GM23338 (cell line): Measurements from ENCODE around the gene POM121L2. TPM values are rescaled to one million over a fixed set of nuclear protein-coding genes. Genes with fewer than 3 reads are reported as not detected.

Experiments
- ATAC-seq: fragments of 200-7000 bp; cut with Tn5 transposase; 3 replicates; pipeline ENCODE4 v1.9.1; 2020
- DNase-seq: peaks from one replicate; pipeline ENCODE4 v3.0.0-alpha.2; 2015; ENCODE audit warnings: low spot score
- H2AFZ ChIP-seq: fragments of 200-600 bp; sonication (generic); 2 replicates; pipeline ENCODE4 v1.8.0; 2016; ENCODE audit warnings: antibody characterized with exemption, mild to moderate bottlenecking, moderate library complexity
- H3F3A ChIP-seq: fragments of 200-600 bp; sonication (generic); replicated peaks from 2 replicates; pipeline ENCODE4 v1.8.0; 2017; ENCODE audit warnings: antibody characterized with exemption, mixed run types, low read depth
- H3K27ac ChIP-seq: fragments of 200-600 bp; sonication (generic); 2 replicates; pipeline ENCODE4 v1.6.1; 2016; ENCODE audit warnings: low read depth
- H3K27me3 ChIP-seq: fragments of 200-600 bp; sonication (generic); 2 replicates; pipeline ENCODE4 v1.8.0; 2016; ENCODE audit warnings: mild to moderate bottlenecking, mixed run types, moderate library complexity; ENCODE audit not compliant: insufficient read depth
- H3K36me3 ChIP-seq: fragments of 200-600 bp; sonication (generic); 2 replicates; pipeline ENCODE4 v1.8.0; 2016; ENCODE audit warnings: mild to moderate bottlenecking; ENCODE audit not compliant: insufficient read depth
- H3K4me1 ChIP-seq: fragments of 200-600 bp; sonication (generic); 2 replicates; pipeline ENCODE4 v1.8.0; 2016; ENCODE audit warnings: mild to moderate bottlenecking, moderate library complexity; ENCODE audit not compliant: insufficient read depth
- H3K4me2 ChIP-seq: fragments of 200-600 bp; sonication (generic); 2 replicates; pipeline ENCODE4 v1.7.1; 2017; ENCODE audit warnings: mixed run types
- H3K4me3 ChIP-seq: fragments of 200-600 bp; sonication (generic); 2 replicates; pipeline ENCODE4 v1.6.1; 2016; ENCODE audit warnings: mixed run types
- H3K79me2 ChIP-seq: fragments of 200-600 bp; sonication (generic); replicated peaks from 2 replicates; pipeline ENCODE4 v1.8.0; 2017; ENCODE audit warnings: mild to moderate bottlenecking; ENCODE audit not compliant: insufficient read depth
- H3K9me2 ChIP-seq: fragments of 200-600 bp; sonication (generic); 2 replicates; pipeline ENCODE4 v1.8.0; 2017; ENCODE audit not compliant: insufficient read depth
- H4K20me1 ChIP-seq: fragments of 200-600 bp; sonication (generic); replicated peaks from 2 replicates; pipeline ENCODE4 v1.8.0; 2017; ENCODE audit warnings: mild to moderate bottlenecking; ENCODE audit not compliant: insufficient read depth
- H3K27ac Mint-ChIP-seq: 2 replicates; pipeline ENCODE4 v1.8.0; 2020; ENCODE audit warnings: inconsistent platforms, mild to moderate bottlenecking, moderate library complexity, mixed read lengths
- H3K27me3 Mint-ChIP-seq: 3 replicates; pipeline ENCODE4 v1.8.0; 2022; ENCODE audit warnings: low read depth, mild to moderate bottlenecking, moderate library complexity, mixed read lengths, inconsistent platforms; ENCODE audit not compliant: insufficient read depth, poor library complexity
- H3K36me3 Mint-ChIP-seq: 3 replicates; pipeline ENCODE4 v1.8.0; 2021; ENCODE audit warnings: low read depth, mild to moderate bottlenecking, inconsistent platforms, moderate library complexity, mixed read lengths
- H3K4me1 Mint-ChIP-seq: 3 replicates; pipeline ENCODE4 v1.8.0; 2020; ENCODE audit warnings: mild to moderate bottlenecking, inconsistent platforms, mixed read lengths
- H3K4me3 Mint-ChIP-seq: 3 replicates; pipeline ENCODE4 v1.8.0; 2021; ENCODE audit warnings: moderate library complexity, mild to moderate bottlenecking, inconsistent platforms, mixed read lengths
- H3K9me3 Mint-ChIP-seq: 3 replicates; pipeline ENCODE4 v1.8.0; 2020; ENCODE audit warnings: moderate library complexity, mild to moderate bottlenecking, inconsistent platforms, mixed read lengths
- CREB1 ChIP-seq: fragments of 250-450 bp; sonication (Bioruptor Pico); IDR thresholded peaks from 2 replicates; pipeline ENCODE4 v1.5.0; 2020; ENCODE audit warnings: low read depth, mild to moderate bottlenecking, moderate library complexity
- EZH2phosphoT487 ChIP-seq: fragments of 200-600 bp; sonication (generic); IDR thresholded peaks from one replicate; pipeline ENCODE4 v1.8.1; 2018; ENCODE audit warnings: antibody characterized with exemption; ENCODE audit not compliant: unreplicated experiment
- JUNB ChIP-seq: IDR thresholded peaks from one replicate; pipeline ENCODE4 v1.6.1; 2016; ENCODE audit warnings: antibody characterized with exemption; ENCODE audit not compliant: unreplicated experiment
- NANOG ChIP-seq: IDR thresholded peaks from 2 replicates; pipeline ENCODE4 v1.6.1; 2016; ENCODE audit warnings: antibody characterized with exemption, borderline replicate concordance
- POLR2AphosphoS5 ChIP-seq: IDR thresholded peaks from 2 replicates; pipeline ENCODE4 v1.6.1; 2016; ENCODE audit warnings: antibody characterized with exemption, low read depth
- STAT1 ChIP-seq: IDR thresholded peaks from one replicate; pipeline ENCODE4 v1.6.1; 2016; ENCODE audit warnings: antibody characterized with exemption; ENCODE audit not compliant: unreplicated experiment
- ZNF331 ChIP-seq: fragments of 250-450 bp; sonication (Bioruptor Pico); IDR thresholded peaks from 2 replicates; pipeline ENCODE4 v1.5.0; 2020; ENCODE audit warnings: low read depth, mild to moderate bottlenecking, moderate library complexity
- polyA plus RNA-seq: library from polyadenylated mRNA; unstranded; fragments of >200 nt; fragmentation: Nextera tagmentation; extraction: Ambion mirVana; gene quantifications from 2 replicates; pipeline ENCODE4 v1.2.1, GENCODE V29; 2016
- total RNA-seq: library from RNA; depleted of rRNA; stranded (reverse); fragments of >200 nt; shearing (Covaris generic); gene quantifications from 2 replicates; pipeline ENCODE4 v1.2.3, GENCODE V29; 2014
- TF ChIP-seq, protein P1 (sequence below): fragments of 250-450 bp; sonication (Bioruptor Pico); IDR thresholded peaks from 2 replicates; pipeline ENCODE4 v1.5.0; 2020; ENCODE audit warnings: mild to moderate bottlenecking, moderate library complexity
- TF ChIP-seq, protein P2 (sequence below), 2 experiments: fragments of 200-600 bp in 1 of 2; sonication (generic) in 1 of 2; conservative IDR thresholded peaks; 2 replicates each; pipeline versions ENCODE4 v1.5.1 to v1.6.1; 2016 to 2017; ENCODE audit warnings: antibody characterized with exemption in 2 of 2, low read depth in 2 of 2, mild to moderate bottlenecking in 2 of 2, moderate library complexity in 1 of 2
- TF ChIP-seq, protein P3 (sequence below): IDR thresholded peaks from one replicate; pipeline ENCODE4 v1.6.1; 2018; ENCODE audit warnings: antibody characterized with exemption; ENCODE audit not compliant: unreplicated experiment
- TF ChIP-seq, protein P4 (sequence below): IDR thresholded peaks from 2 replicates; pipeline ENCODE4 v1.6.1; 2016; ENCODE audit warnings: antibody characterized with exemption

Gene POM121L2
- total and polyA plus RNA-seq, 2 experiments from 2014 or later, result 0.07 to 0.13 TPM

DNA sequence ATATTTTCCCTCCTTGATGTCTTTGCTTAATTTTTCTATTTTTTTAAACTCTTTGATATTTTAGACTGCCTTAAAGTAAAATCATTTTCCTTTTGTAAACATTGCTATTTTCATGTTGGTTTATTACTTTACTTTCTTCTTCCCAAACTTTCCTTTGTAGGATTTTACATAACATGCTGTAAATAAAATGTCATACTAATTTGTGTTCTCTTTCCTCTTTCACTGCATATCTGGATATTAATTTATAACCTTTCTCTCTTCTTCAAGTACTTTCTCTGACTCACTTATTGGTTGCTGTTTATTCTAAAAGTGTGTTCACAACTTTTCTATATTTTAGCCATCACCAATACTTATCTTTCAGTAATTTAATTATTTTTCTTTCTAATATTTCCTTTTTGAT is 9.3 kb upstream of the POM121L2 start:
- Histone ChIP-seq H3K9me2 (no peaks in the 10 kb centered on the region), H3K79me2 (no peaks in the 10 kb centered on the region), H3K4me1 (no peaks in the 10 kb centered on the region), H3K4me2 (no peak overlapping the region), H3K36me3 (no peaks in the 10 kb centered on the region), H4K20me1 (no peaks in the 10 kb centered on the region), H3K27ac (no peak overlapping the region), H3F3A (no peaks in the 10 kb centered on the region), H3K27me3 (no peaks in the 10 kb centered on the region), H2AFZ (no peak overlapping the region), H3K4me3 (no peak overlapping the region)
- no peak for DNase-seq
- no peak overlapping the region for H3K4me3 Mint-ChIP-seq
- TF ChIP-seq, protein P1, sequence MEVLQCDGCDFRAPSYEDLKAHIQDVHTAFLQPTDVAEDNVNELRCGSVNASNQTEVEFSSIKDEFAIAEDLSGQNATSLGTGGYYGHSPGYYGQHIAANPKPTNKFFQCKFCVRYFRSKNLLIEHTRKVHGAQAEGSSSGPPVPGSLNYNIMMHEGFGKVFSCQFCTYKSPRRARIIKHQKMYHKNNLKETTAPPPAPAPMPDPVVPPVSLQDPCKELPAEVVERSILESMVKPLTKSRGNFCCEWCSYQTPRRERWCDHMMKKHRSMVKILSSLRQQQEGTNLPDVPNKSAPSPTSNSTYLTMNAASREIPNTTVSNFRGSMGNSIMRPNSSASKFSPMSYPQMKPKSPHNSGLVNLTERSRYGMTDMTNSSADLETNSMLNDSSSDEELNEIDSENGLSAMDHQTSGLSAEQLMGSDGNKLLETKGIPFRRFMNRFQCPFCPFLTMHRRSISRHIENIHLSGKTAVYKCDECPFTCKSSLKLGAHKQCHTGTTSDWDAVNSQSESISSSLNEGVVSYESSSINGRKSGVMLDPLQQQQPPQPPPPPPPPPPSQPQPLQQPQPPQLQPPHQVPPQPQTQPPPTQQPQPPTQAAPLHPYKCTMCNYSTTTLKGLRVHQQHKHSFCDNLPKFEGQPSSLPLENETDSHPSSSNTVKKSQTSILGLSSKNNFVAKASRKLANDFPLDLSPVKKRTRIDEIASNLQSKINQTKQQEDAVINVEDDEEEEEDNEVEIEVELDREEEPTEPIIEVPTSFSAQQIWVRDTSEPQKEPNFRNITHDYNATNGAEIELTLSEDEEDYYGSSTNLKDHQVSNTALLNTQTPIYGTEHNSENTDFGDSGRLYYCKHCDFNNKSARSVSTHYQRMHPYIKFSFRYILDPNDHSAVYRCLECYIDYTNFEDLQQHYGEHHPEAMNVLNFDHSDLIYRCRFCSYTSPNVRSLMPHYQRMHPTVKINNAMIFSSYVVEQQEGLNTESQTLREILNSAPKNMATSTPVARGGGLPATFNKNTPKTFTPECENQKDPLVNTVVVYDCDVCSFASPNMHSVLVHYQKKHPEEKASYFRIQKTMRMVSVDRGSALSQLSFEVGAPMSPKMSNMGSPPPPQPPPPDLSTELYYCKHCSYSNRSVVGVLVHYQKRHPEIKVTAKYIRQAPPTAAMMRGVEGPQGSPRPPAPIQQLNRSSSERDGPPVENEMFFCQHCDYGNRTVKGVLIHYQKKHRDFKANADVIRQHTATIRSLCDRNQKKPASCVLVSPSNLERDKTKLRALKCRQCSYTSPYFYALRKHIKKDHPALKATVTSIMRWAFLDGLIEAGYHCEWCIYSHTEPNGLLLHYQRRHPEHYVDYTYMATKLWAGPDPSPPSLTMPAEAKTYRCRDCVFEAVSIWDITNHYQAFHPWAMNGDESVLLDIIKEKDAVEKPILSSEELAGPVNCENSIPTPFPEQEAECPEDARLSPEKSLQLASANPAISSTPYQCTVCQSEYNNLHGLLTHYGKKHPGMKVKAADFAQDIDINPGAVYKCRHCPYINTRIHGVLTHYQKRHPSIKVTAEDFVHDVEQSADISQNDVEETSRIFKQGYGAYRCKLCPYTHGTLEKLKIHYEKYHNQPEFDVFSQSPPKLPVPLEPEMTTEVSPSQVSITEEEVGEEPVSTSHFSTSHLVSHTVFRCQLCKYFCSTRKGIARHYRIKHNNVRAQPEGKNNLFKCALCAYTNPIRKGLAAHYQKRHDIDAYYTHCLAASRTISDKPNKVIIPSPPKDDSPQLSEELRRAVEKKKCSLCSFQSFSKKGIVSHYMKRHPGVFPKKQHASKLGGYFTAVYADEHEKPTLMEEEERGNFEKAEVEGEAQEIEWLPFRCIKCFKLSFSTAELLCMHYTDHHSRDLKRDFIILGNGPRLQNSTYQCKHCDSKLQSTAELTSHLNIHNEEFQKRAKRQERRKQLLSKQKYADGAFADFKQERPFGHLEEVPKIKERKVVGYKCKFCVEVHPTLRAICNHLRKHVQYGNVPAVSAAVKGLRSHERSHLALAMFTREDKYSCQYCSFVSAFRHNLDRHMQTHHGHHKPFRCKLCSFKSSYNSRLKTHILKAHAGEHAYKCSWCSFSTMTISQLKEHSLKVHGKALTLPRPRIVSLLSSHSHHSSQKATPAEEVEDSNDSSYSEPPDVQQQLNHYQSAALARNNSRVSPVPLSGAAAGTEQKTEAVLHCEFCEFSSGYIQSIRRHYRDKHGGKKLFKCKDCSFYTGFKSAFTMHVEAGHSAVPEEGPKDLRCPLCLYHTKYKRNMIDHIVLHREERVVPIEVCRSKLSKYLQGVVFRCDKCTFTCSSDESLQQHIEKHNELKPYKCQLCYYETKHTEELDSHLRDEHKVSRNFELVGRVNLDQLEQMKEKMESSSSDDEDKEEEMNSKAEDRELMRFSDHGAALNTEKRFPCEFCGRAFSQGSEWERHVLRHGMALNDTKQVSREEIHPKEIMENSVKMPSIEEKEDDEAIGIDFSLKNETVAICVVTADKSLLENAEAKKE (CRISPR knock-in tag), result no peak
- TF ChIP-seq EZH2phosphoT487 (no peak), STAT1 (no peak), ZNF331 (CRISPR knock-in tag) (no peak), NANOG (no peak), JUNB (no peak), POLR2AphosphoS5 (no peak), CREB1 (CRISPR knock-in tag) (no peak)
- TF ChIP-seq, protein P2, sequence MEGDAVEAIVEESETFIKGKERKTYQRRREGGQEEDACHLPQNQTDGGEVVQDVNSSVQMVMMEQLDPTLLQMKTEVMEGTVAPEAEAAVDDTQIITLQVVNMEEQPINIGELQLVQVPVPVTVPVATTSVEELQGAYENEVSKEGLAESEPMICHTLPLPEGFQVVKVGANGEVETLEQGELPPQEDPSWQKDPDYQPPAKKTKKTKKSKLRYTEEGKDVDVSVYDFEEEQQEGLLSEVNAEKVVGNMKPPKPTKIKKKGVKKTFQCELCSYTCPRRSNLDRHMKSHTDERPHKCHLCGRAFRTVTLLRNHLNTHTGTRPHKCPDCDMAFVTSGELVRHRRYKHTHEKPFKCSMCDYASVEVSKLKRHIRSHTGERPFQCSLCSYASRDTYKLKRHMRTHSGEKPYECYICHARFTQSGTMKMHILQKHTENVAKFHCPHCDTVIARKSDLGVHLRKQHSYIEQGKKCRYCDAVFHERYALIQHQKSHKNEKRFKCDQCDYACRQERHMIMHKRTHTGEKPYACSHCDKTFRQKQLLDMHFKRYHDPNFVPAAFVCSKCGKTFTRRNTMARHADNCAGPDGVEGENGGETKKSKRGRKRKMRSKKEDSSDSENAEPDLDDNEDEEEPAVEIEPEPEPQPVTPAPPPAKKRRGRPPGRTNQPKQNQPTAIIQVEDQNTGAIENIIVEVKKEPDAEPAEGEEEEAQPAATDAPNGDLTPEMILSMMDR (conservative IDR thresholded peaks at IDR 0.05; ENCODE audit: low read depth in 2 of 2), result no peak
- TF ChIP-seq, protein P3, sequence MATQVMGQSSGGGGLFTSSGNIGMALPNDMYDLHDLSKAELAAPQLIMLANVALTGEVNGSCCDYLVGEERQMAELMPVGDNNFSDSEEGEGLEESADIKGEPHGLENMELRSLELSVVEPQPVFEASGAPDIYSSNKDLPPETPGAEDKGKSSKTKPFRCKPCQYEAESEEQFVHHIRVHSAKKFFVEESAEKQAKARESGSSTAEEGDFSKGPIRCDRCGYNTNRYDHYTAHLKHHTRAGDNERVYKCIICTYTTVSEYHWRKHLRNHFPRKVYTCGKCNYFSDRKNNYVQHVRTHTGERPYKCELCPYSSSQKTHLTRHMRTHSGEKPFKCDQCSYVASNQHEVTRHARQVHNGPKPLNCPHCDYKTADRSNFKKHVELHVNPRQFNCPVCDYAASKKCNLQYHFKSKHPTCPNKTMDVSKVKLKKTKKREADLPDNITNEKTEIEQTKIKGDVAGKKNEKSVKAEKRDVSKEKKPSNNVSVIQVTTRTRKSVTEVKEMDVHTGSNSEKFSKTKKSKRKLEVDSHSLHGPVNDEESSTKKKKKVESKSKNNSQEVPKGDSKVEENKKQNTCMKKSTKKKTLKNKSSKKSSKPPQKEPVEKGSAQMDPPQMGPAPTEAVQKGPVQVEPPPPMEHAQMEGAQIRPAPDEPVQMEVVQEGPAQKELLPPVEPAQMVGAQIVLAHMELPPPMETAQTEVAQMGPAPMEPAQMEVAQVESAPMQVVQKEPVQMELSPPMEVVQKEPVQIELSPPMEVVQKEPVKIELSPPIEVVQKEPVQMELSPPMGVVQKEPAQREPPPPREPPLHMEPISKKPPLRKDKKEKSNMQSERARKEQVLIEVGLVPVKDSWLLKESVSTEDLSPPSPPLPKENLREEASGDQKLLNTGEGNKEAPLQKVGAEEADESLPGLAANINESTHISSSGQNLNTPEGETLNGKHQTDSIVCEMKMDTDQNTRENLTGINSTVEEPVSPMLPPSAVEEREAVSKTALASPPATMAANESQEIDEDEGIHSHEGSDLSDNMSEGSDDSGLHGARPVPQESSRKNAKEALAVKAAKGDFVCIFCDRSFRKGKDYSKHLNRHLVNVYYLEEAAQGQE, result no peak
- TF ChIP-seq, protein P4, sequence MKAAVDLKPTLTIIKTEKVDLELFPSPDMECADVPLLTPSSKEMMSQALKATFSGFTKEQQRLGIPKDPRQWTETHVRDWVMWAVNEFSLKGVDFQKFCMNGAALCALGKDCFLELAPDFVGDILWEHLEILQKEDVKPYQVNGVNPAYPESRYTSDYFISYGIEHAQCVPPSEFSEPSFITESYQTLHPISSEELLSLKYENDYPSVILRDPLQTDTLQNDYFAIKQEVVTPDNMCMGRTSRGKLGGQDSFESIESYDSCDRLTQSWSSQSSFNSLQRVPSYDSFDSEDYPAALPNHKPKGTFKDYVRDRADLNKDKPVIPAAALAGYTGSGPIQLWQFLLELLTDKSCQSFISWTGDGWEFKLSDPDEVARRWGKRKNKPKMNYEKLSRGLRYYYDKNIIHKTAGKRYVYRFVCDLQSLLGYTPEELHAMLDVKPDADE, result no peak
- H3K36me3 Mint-ChIP-seq, result no peaks in the 10 kb centered on the region
- no peak for ATAC-seq
- H3K27me3 Mint-ChIP-seq, result peaks cover 2% of the 10 kb centered on the region
- H3K9me3 Mint-ChIP-seq, result no peaks in the 10 kb centered on the region
- H3K27ac Mint-ChIP-seq, result no peak overlapping the region
- H3K4me1 Mint-ChIP-seq, result peaks cover 4% of the 10 kb centered on the region; the same call in 1 of the 3 replicates
